Measurements from ENCODE around the gene LHB.
"Not testable (repeated sequence)": the region's sequence is repeated elsewhere in the genome, so short reads cannot be mapped to it uniquely, and the experiment has no call there.

The LHB gene

DNA sequence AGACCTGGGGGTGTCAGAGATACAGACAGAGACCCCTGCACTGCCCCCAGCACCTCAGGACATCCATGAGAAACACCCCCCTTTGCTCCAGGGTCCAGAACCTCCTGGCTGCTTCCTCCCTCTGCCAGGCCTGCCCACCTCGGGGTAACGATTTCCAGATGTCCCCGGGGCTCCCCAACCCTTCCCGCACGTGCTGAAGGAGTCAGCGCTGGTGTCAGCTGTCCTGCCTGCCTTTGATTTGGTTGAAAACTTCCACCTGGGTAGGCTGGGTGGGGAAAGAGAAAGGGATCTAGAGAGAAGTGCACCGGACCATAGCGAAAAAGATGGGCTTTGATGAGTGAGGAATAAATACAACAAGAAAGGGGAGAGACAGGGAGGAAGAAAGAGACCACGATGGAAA is 42.2 kb upstream of the LHB start:
- TF ChIP-seq, protein P1, sequence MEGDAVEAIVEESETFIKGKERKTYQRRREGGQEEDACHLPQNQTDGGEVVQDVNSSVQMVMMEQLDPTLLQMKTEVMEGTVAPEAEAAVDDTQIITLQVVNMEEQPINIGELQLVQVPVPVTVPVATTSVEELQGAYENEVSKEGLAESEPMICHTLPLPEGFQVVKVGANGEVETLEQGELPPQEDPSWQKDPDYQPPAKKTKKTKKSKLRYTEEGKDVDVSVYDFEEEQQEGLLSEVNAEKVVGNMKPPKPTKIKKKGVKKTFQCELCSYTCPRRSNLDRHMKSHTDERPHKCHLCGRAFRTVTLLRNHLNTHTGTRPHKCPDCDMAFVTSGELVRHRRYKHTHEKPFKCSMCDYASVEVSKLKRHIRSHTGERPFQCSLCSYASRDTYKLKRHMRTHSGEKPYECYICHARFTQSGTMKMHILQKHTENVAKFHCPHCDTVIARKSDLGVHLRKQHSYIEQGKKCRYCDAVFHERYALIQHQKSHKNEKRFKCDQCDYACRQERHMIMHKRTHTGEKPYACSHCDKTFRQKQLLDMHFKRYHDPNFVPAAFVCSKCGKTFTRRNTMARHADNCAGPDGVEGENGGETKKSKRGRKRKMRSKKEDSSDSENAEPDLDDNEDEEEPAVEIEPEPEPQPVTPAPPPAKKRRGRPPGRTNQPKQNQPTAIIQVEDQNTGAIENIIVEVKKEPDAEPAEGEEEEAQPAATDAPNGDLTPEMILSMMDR (IDR thresholded peaks at IDR 0.05; ENCODE audit: control extremely low read depth, extremely low read depth, low read depth, missing control alignments) = no peak
- POLR2A ChIA-PET = no interaction called here

DNA sequence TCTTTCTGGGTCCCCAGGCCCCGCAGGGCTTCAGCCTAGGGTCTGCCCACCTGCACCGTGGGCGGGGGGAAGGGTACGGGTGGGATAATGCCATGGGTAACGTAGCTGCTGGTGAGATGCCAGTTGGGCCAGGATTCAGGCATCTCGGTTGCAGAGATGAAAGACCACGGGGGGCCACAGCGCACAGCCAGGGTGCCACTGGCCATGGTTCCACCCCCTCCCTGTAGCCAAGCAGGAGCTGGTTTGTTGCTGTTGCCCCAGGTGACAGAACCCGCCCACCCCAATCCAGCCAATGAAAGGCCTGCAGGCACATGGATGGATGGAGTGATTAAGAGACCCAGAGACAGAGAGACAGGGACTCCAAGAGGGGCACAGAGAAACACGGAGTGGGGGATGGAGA is 41.7 kb upstream of the LHB start:
- TF ChIP-seq, protein P1 (IDR thresholded peaks at IDR 0.05; ENCODE audit: control extremely low read depth, extremely low read depth, low read depth, missing control alignments) = no peak
- CTCF ChIA-PET = interaction anchor here (1.0 to 1.9 kb wide), 4 partner anchors 24 to 140 kb away, joined by 4 to 7 read pairs (median 4); no protein-coding TSS in a partner anchor
- no peak for DNase-seq (ENCODE audit: extremely low spot score)
- POLR2A ChIA-PET = interaction anchor here (0.5 kb wide), 1 partner anchor 62 kb away, joined by 3 read pairs; no protein-coding TSS in a partner anchor

More for the DNA sequence above, 42.2 kb upstream of the LHB start:
- DNase-seq (ENCODE audit: extremely low spot score) = no peak
- CTCF ChIA-PET = interaction anchor here (0.9 to 2.8 kb wide), 4 partner anchors 11 to 140 kb away, joined by 3 to 13 read pairs (median 4); no protein-coding TSS in a partner anchor

DNA sequence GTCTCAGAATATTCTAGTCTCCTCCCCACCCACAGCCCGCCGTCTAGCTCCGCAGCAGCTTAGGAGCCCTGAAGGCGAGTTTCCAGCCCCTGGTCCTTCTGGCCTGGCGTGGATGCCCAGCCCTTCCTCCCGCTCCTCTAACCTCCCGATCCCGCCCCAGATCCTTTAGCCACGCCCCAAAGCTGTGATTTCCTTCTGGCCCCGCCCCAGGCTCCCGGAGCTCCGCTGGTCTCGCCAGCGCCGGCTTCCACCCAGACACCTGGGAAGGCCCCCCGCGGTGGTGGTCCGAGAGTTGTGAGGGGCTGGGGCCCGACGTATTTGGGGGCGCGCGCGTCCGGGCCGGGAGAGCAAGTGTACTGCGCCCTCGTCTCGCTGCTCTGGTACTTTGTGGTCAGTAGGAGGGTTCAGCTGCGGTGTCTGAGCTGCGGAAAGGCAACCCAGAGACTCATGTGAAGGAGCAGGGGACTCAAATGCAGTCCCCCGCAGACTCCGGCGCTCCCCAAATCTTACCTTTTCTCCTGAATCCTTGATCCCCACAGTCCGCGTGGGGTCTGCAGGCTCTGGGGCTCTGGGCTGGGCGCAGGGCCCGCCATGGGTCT is 40.8 kb upstream of the LHB start, which contains the start of gene CGB7:
TSS of gene CGB7 (minus strand) at position 114 of the 599 bp plus-strand sequence. CDS start 2,374 bp downstream, outside the sequence.
- ChIA-PET CTCF (interaction anchor here (1.2 to 1.9 kb wide), 4 partner anchors 20 to 89 kb away, joined by 3 to 7 read pairs (median 4); no protein-coding TSS in a partner anchor), POLR2A (no interaction called here)
- TF ChIP-seq, protein P1 (IDR thresholded peaks at IDR 0.05; ENCODE audit: control extremely low read depth, extremely low read depth, low read depth, missing control alignments) = no peak
- no peak for DNase-seq (ENCODE audit: extremely low spot score)

DNA sequence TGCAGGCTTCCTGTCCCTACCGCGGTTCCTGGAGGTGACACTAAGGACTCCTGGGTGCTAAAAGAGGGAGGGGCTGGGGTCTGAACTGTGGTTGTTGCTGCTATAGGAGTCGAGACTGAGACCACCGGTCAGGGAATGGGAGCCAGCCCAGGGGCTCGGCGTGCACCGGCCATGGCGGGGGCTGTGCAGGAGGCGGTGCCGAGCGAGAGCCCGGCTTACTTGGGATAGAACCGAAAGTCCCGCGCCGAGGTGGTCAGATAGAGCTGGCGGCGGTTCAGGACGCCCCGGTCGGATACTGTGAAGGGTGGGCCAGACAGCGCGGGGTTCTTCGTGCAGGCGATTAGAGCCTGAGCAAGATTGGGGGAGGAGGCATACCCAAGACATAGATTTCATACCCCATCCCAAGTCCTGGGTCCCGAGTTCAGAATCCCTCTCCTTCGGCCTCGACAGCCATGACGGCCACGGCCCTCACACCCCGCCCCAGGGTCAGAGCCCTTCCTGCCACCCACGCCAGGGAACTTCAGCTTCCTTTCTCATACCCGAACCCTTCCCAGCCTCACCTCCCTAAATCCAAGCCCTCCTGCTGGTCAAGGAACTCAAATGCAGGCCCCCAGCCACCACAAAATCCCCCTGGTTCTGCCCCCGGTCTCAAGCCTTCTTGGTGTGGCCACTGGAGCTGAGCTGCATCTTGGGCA is 40.2 kb upstream of the LHB start:
- POLR2A ChIA-PET; DNase-seq (ENCODE audit: extremely low spot score): not testable (repeated sequence)
- CTCF ChIA-PET = interaction anchor here (0.6 to 1.9 kb wide), 9 partner anchors 13 to 142 kb away, joined by 3 to 7 read pairs (median 3); partner anchors contain the start of gene LIN7B

DNA sequence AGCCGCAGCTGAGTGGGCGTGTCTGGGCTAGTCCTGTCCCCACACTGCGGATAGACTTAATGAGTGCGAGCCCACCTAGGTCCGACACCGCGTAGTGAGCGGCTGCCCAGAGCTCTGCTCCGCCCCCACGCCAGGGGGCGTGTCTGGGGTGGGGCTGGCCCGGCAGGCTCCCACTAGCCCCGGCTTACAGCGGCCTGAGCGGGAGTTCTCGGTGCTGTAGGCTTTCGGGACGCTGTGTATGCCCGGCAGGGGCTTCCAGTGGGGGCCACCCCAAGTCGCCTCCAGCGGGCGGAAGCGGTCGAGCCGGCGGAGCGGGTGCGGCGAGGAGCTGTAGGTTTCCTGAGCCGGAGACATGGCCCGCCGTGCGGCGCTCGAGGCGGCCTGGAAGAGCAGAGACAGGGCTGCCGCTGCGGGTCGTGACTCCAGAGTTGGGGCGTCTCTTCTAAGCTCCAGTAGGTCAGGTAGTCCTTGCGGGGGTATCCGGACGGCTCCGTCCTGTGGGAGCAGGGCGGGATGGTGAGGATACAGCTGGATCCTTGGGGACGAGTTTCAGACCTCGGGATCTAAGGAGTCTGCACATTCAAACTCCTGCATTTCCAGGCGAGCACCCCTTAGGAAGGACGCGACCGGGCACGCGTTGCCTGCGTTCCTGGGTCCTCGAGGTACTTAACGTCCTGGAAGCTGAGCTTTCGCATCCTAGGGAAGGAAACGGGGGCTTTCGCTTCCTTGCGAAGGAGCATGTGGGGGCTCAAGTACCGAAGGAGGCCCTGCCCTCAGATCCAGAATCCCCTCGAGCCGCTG is 39.4 kb upstream of the LHB start:
- TF ChIP-seq, protein P1 (IDR thresholded peaks at IDR 0.05; ENCODE audit: control extremely low read depth, extremely low read depth, low read depth, missing control alignments) = peak; percentile 9
- DNase-seq (ENCODE audit: extremely low spot score) = peak; percentile 84
- CTCF ChIA-PET = interaction anchor here (0.6 to 1.3 kb wide), 6 partner anchors 14 to 143 kb away, joined by 3 to 7 read pairs (median 3); partner anchors contain the start of gene LIN7B
- POLR2A ChIA-PET = no interaction called here

DNA sequence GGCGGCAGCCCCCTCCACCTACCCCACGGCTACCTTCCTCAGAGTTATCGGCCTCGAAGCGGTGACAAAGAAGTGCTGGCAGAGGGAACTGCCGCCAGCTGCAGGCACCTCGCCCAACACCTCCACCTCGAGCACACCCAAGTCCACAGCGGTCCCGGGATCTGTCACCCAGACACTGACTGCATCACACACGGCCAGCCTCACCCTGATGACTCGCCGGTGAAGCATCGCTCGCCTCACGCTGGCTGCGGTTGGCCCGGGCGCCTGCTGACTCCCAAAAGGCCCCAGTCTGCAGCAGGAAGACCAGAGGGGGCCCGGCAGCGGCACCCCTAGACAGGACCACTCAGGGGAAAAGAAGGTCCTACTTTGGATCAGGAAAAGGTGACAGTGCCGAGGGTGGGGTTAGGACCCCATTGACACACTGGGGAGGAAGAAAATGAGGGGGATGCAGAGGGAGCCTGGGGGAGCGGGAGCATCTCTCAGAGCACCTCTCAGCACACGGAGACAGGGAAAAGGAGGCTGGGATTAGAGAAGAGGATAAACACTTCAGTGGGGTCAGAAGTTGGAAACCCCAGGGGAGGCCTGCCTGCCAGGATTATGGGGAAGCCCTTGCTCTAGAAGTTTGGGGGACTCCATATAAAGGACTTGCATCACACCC is 33.6 kb upstream of the LHB start:
- CTCF ChIA-PET = interaction anchor here (1.1 kb wide), 1 partner anchor 47 kb away, joined by 3 read pairs; no protein-coding TSS in a partner anchor
- POLR2A ChIA-PET; DNase-seq (ENCODE audit: extremely low spot score): not testable (repeated sequence)

DNA sequence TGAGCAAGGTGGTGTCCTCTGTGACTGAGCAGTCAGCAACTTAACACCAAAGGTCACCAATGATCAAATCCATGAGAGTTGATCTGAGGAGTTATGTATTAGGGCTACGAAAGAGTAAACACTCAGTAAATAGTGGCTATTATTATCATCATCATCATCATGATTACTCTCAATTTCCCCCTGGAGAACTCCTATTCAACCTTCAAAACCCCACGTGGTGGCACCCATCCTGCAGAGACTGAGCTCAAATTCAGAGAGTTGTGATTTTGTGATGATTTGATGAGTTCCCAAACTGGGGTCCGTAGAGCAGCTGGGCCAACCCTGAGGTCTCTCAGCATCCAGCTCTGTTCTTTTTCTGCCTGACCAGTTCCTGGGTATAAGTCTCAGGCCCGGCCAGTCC is 32.9 kb upstream of the LHB start:
- CTCF ChIA-PET; POLR2A ChIA-PET; DNase-seq (ENCODE audit: extremely low spot score): not testable (repeated sequence)

DNA sequence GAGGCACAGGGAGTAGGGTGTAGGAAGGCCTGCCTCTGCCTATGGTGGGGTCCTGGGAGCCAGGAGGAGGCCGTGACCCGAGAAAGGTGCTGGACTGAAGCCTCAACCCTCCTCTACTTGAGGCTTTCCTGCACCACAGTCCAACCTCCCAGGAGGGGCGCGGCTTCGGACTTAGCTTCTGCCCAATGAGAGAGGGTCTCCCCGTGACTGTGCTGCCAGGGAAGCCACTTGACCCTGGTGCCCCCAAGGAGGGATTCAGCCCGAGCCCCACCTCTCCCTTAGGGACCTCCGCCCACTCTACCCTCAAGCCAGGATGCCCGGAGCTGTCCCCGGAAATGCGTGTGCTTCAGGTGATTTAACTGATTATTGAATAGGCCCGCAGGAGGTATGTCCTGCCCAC is 32.1 kb upstream of the LHB start, which contains the start of gene CGB8:
TSS of gene CGB8 (minus strand) at position 101 of the 400 bp plus-strand sequence. CDS start 372 bp downstream, outside the sequence.
- POLR2A ChIA-PET; CTCF ChIA-PET; DNase-seq (ENCODE audit: extremely low spot score): not testable (repeated sequence)

DNA sequence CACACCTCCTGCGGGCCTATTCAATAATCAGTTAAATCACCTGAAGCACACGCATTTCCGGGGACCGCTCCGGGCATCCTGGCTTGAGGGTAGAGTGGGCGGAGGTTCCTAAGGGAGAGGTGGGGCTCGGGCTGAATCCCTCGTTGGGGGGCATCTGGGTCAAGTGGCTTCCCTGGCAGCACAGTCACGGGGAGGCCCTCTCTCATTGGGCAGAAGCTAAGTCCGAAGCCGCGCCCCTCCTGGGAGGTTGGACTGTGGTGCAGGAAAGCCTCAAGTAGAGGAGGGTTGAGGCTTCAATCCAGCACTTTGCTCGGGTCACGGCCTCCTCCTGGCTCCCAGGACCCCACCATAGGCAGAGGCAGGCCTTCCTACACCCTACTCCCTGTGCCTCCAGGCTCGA is 26.7 kb upstream of the LHB start, which contains the start of gene CGB5:
TSS of gene CGB5 (plus strand) at position 301 of the 400 bp plus-strand sequence. CDS start 362 bp downstream, outside the sequence.
- DNase-seq (ENCODE audit: extremely low spot score); CTCF ChIA-PET: not testable (repeated sequence)
- POLR2A ChIA-PET = interaction anchor here (0.6 kb wide), 1 partner anchor 669 kb away, joined by 4 read pairs; no protein-coding TSS in a partner anchor

DNA sequence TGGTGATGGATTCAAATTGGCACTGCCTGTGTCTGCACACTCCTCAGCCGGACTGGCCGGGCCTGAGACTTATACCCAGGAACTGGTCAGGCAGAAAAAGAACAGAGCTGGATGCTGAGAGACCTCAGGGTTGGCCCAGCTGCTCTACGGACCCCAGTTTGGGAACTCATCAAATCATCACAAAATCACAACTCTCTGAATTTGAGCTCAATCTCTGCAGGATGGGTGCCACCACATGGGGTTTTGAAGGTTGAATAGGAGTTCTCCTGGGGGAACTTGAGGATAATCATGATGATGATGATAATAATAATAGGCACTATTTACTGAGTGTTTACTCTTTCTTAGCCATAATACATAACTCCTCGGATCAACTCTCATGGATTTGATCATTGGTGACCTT is 25.8 kb upstream of the LHB start:
- POLR2A ChIA-PET; DNase-seq (ENCODE audit: extremely low spot score); CTCF ChIA-PET: not testable (repeated sequence)
